RPMI7951 (cell line): ENCODE measurements around the gene TCEAL7. TPM values are rescaled to one million over a fixed set of nuclear protein-coding genes. Genes with fewer than 3 reads are reported as not detected.
A peak's percentile ranks its signal among the peaks of the same experiment; 100 is the strongest.

Source experiments
- DNase-seq: peaks from one replicate; pipeline ENCODE4 v3.0.0-alpha.2; 2012; ENCODE audit warnings: low read depth
- total RNA-seq: library from RNA; depleted of rRNA; stranded (reverse); fragments of >200 nt; shearing (Covaris generic); gene quantifications from 2 replicates; pipeline ENCODE4 v1.2.3, GENCODE V29; 2014; rRNA removed

The TCEAL7 gene
- total RNA-seq, 1 experiment from 2014 or later = not detected

GRCh38 chrX:103367502-103367901 is 37.5 kb downstream of the TCEAL7 start:
- DNase-seq = no peak

- no peak for DNase-seq
These were observed 39.4 kb downstream of the TCEAL7 start for GRCh38 chrX:103369479-103369878.

GRCh38 chrX:103372886-103373285 is 42.8 kb downstream of the TCEAL7 start:
- no peak for DNase-seq

GRCh38 chrX:103373581-103373980 is 43.5 kb downstream of the TCEAL7 start:
- DNase-seq = no peak

GRCh38 chrX:103376118-103376978 is 46.3 kb downstream of the TCEAL7 start, which contains the start of gene BEX3:
Gene BEX3 (plus strand): TSS chrX:103376538. CDS start chrX:103377522, 984 bp downstream.
- DNase-seq = peak; percentile 38

- peak; percentile 9 for DNase-seq
These were observed 46.9 kb downstream of the TCEAL7 start for GRCh38 chrX:103376979-103377324.

- no peak for DNase-seq
These were observed 49.0 kb downstream of the TCEAL7 start for GRCh38 chrX:103378990-103379389.

Other genes with a start within 250 kb of the TCEAL7 start
- gene NXF3, start 237.1 kb upstream of the TCEAL7 start, total RNA-seq = 0.10 and 0.24 TPM in 2 replicates
- gene BEX4, start 115.1 kb upstream of the TCEAL7 start, total RNA-seq = 2.6 TPM in 2 replicates
- gene TCEAL8, start 75.1 kb upstream of the TCEAL7 start, total RNA-seq = 71.7 and 87.1 TPM in 2 replicates
- not detected in 2 replicates for gene TCEAL5, start 53.5 kb upstream of the TCEAL7 start, total RNA-seq
- gene BEX2, start 19.2 kb upstream of the TCEAL7 start, total RNA-seq = 0.20 TPM in 1 of 2 replicates, not detected in the other
- gene TCEAL9, start 26.3 kb downstream of the TCEAL7 start, total RNA-seq = 105 and 114 TPM in 2 replicates
- 181 and 203 TPM in 2 replicates for gene BEX3, start 46.3 kb downstream of the TCEAL7 start, total RNA-seq
- not detected in 2 replicates for gene RAB40A, start 189.2 kb downstream of the TCEAL7 start, total RNA-seq